Measurements from ENCODE around the gene EHBP1.

DNA sequence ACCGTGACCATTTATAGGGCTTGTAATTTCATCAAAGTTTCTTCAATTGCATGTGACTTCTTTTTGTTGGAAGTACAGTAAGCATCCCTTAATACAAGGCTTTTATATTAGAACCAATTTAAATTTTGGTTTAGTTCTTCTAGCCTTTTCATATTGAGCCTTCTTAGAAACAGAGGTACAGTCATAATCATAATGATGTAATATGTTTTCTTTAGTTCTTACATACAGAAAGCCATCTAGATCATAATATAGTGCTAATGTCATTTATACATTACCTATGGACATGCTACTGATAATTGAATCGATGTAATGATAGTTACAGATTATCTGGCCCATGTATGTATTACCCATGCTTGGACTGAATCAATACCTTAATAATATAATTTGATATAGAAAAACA lies 235.2 kb downstream of the EHBP1 start:
- TF ChIP-seq, protein P1, sequence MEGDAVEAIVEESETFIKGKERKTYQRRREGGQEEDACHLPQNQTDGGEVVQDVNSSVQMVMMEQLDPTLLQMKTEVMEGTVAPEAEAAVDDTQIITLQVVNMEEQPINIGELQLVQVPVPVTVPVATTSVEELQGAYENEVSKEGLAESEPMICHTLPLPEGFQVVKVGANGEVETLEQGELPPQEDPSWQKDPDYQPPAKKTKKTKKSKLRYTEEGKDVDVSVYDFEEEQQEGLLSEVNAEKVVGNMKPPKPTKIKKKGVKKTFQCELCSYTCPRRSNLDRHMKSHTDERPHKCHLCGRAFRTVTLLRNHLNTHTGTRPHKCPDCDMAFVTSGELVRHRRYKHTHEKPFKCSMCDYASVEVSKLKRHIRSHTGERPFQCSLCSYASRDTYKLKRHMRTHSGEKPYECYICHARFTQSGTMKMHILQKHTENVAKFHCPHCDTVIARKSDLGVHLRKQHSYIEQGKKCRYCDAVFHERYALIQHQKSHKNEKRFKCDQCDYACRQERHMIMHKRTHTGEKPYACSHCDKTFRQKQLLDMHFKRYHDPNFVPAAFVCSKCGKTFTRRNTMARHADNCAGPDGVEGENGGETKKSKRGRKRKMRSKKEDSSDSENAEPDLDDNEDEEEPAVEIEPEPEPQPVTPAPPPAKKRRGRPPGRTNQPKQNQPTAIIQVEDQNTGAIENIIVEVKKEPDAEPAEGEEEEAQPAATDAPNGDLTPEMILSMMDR (IDR thresholded peaks at IDR 0.05) = no peak
- no peak for TF ChIP-seq POLR2A (IDR thresholded peaks at IDR 0.05)
- no peak for TF ChIP-seq EP300 (IDR thresholded peaks at IDR 0.05)

Measured in upper lobe of left lung (tissue), 4 donors.